Measurements from ENCODE around the gene SLC38A2.

Gene SLC38A2

GRCh38 chr12:46364300-46364696, 8.3 kb downstream of the SLC38A2 start:
- TF ChIP-seq EZH2 (optimal IDR thresholded peaks at IDR 0.05; ENCODE audit: low read depth, low read length) (no peak), EZH2phosphoT487 (IDR thresholded peaks at IDR 0.05; ENCODE audit: low read length) (no peak)
- TF ChIP-seq, protein P1, sequence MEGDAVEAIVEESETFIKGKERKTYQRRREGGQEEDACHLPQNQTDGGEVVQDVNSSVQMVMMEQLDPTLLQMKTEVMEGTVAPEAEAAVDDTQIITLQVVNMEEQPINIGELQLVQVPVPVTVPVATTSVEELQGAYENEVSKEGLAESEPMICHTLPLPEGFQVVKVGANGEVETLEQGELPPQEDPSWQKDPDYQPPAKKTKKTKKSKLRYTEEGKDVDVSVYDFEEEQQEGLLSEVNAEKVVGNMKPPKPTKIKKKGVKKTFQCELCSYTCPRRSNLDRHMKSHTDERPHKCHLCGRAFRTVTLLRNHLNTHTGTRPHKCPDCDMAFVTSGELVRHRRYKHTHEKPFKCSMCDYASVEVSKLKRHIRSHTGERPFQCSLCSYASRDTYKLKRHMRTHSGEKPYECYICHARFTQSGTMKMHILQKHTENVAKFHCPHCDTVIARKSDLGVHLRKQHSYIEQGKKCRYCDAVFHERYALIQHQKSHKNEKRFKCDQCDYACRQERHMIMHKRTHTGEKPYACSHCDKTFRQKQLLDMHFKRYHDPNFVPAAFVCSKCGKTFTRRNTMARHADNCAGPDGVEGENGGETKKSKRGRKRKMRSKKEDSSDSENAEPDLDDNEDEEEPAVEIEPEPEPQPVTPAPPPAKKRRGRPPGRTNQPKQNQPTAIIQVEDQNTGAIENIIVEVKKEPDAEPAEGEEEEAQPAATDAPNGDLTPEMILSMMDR (IDR thresholded peaks at IDR 0.05; ENCODE audit: low read length) = no peak
- peaks cover 54% of the 10 kb centered on the region for H3K79me2 ChIP-seq (ENCODE audit: low read length)
- no peak for DNase-seq
- no peak overlapping the region for H3K4me3 ChIP-seq (ENCODE audit: low read length)
- no peak overlapping the region for H3K9ac ChIP-seq (ENCODE audit: low read length)
- no peaks in the 10 kb centered on the region for H3K9me3 ChIP-seq (replicated peaks; ENCODE audit: insufficient read depth, low read length)
- H2AFZ ChIP-seq (ENCODE audit: low read length) = no peak overlapping the region
- H3K9me2 ChIP-seq (replicated peaks; ENCODE audit: insufficient read depth, low read length) = no peaks in the 10 kb centered on the region
- H4K20me1 ChIP-seq (ENCODE audit: insufficient read depth, low read length) = peaks cover 7% of the 10 kb centered on the region; the same call in 1 of the 2 replicates
- no peaks in the 10 kb centered on the region for H3K27me3 ChIP-seq (replicated peaks; ENCODE audit: insufficient read depth, low read length)
- H3K36me3 ChIP-seq (replicated peaks; ENCODE audit: insufficient read depth, low read length) = peaks cover 64% of the 10 kb centered on the region
- no peak overlapping the region for H3K27ac ChIP-seq (ENCODE audit: low read length)
- H3K4me2 ChIP-seq (ENCODE audit: low read depth, low read length) = no peak overlapping the region
- H3K4me1 ChIP-seq (ENCODE audit: low read length) = peaks cover 64% of the 10 kb centered on the region
- H3F3A ChIP-seq (ENCODE audit: insufficient read depth, low read length) = peaks cover 79% of the 10 kb centered on the region

- Histone ChIP-seq H3F3A (ENCODE audit: insufficient read depth, low read length) (peaks cover 81% of the 10 kb centered on the region), H4K20me1 (ENCODE audit: insufficient read depth, low read length) (peaks cover 7% of the 10 kb centered on the region; the same call in 1 of the 2 replicates), H3K4me1 (ENCODE audit: low read length) (peaks cover 58% of the 10 kb centered on the region)
These were observed 8.8 kb downstream of the SLC38A2 start for GRCh38 chr12:46363582-46364299.

GRCh38 chr12:46362895-46363581, 9.5 kb downstream of the SLC38A2 start:
- no peak for DNase-seq
- Histone ChIP-seq H3K79me2 (ENCODE audit: low read length) (peaks cover 41% of the 10 kb centered on the region), H3K4me3 (ENCODE audit: low read length) (no peak overlapping the region), H3K9me2 (replicated peaks; ENCODE audit: insufficient read depth, low read length) (no peaks in the 10 kb centered on the region), H3K36me3 (replicated peaks; ENCODE audit: insufficient read depth, low read length) (peaks cover 58% of the 10 kb centered on the region), H2AFZ (ENCODE audit: low read length) (no peak overlapping the region), H3K4me2 (ENCODE audit: low read depth, low read length) (no peak overlapping the region), H3K27ac (ENCODE audit: low read length) (no peak overlapping the region; the same call in 1 of the 2 replicates), H3K4me1 (ENCODE audit: low read length) (peaks cover 51% of the 10 kb centered on the region), H3K9me3 (replicated peaks; ENCODE audit: insufficient read depth, low read length) (no peaks in the 10 kb centered on the region), H3K27me3 (replicated peaks; ENCODE audit: insufficient read depth, low read length) (no peaks in the 10 kb centered on the region), H3F3A (ENCODE audit: insufficient read depth, low read length) (peaks cover 83% of the 10 kb centered on the region), H3K9ac (ENCODE audit: low read length) (no peak overlapping the region), H4K20me1 (ENCODE audit: insufficient read depth, low read length) (peaks cover 4% of the 10 kb centered on the region; the same call in 1 of the 2 replicates)
- no peak for TF ChIP-seq EZH2 (optimal IDR thresholded peaks at IDR 0.05; ENCODE audit: low read depth, low read length)
- no peak for TF ChIP-seq EZH2phosphoT487 (IDR thresholded peaks at IDR 0.05; ENCODE audit: low read length)
- TF ChIP-seq, protein P1 (IDR thresholded peaks at IDR 0.05; ENCODE audit: low read length) = no peak

More at GRCh38 chr12:46363582-46364299, 8.8 kb downstream of the SLC38A2 start:
- Histone ChIP-seq H2AFZ (ENCODE audit: low read length) (no peak overlapping the region), H3K9me2 (replicated peaks; ENCODE audit: insufficient read depth, low read length) (no peaks in the 10 kb centered on the region), H3K36me3 (replicated peaks; ENCODE audit: insufficient read depth, low read length) (peaks cover 63% of the 10 kb centered on the region), H3K4me3 (ENCODE audit: low read length) (no peak overlapping the region), H3K27me3 (replicated peaks; ENCODE audit: insufficient read depth, low read length) (no peaks in the 10 kb centered on the region), H3K9me3 (replicated peaks; ENCODE audit: insufficient read depth, low read length) (no peaks in the 10 kb centered on the region), H3K27ac (ENCODE audit: low read length) (no peak overlapping the region), H3K4me2 (ENCODE audit: low read depth, low read length) (no peak overlapping the region), H3K79me2 (ENCODE audit: low read length) (peaks cover 48% of the 10 kb centered on the region), H3K9ac (ENCODE audit: low read length) (no peak overlapping the region)
- DNase-seq = no peak
- TF ChIP-seq EZH2phosphoT487 (IDR thresholded peaks at IDR 0.05; ENCODE audit: low read length) (no peak), EZH2 (optimal IDR thresholded peaks at IDR 0.05; ENCODE audit: low read depth, low read length) (no peak)
- TF ChIP-seq, protein P1 (IDR thresholded peaks at IDR 0.05; ENCODE audit: low read length) = no peak
